Ectodermal cell (in vitro differentiated cells): ENCODE data around the gene CDH22.

Experiments
- H3K27ac ChIP-seq: 2 replicates; pipeline ENCODE4 v1.7.0; 2013; ENCODE audit warnings: mild to moderate bottlenecking, low read depth, low read length; ENCODE audit not compliant: insufficient read depth, poor library complexity, severe bottlenecking
- H3K27me3 ChIP-seq: 2 replicates; pipeline ENCODE4 v1.7.0; 2013; ENCODE audit warnings: mild to moderate bottlenecking, low read length; ENCODE audit not compliant: insufficient read depth, control insufficient read depth, poor library complexity, severe bottlenecking
- H3K36me3 ChIP-seq: one replicate; pipeline ENCODE4 v1.7.0; 2013; ENCODE audit warnings: low read length; ENCODE audit not compliant: control insufficient read depth, insufficient read depth
- H3K4me1 ChIP-seq: one replicate; pipeline ENCODE4 v1.7.0; 2013; ENCODE audit warnings: low read length; ENCODE audit not compliant: control insufficient read depth, insufficient read depth
- H3K4me3 ChIP-seq: 2 replicates; pipeline ENCODE4 v1.7.0; 2013; ENCODE audit warnings: low read depth, low read length, control low read depth; ENCODE audit not compliant: insufficient read depth
- H3K9me3 ChIP-seq: 2 replicates; pipeline ENCODE4 v1.7.0; 2013; ENCODE audit warnings: mild to moderate bottlenecking, low read length, moderate library complexity; ENCODE audit not compliant: control insufficient read depth
- WGBS, 2 experiments: methylation state at CpG; one replicate each; pipeline ENCODE4 v1.1.7; 2013; ENCODE audit warnings: missing lambda C conversion rate in 2 of 2; 5-methylcytosine and 5-hydroxymethylcytosine counted together

Gene CDH22

GRCh38 chr20:46270977-46271744 is 37.1 kb downstream of the CDH22 start:
- Histone ChIP-seq H3K27ac (no peak overlapping the region), H3K4me3 (no peak overlapping the region), H3K9me3 (no peaks in the 10 kb centered on the region), H3K27me3 (no peaks in the 10 kb centered on the region), H3K4me1 (peaks cover 9% of the 10 kb centered on the region), H3K36me3 (no peaks in the 10 kb centered on the region)
- 84 to 87% methylated on average over 2 of the region's 2 CpGs for WGBS, 2 experiments

DNA sequence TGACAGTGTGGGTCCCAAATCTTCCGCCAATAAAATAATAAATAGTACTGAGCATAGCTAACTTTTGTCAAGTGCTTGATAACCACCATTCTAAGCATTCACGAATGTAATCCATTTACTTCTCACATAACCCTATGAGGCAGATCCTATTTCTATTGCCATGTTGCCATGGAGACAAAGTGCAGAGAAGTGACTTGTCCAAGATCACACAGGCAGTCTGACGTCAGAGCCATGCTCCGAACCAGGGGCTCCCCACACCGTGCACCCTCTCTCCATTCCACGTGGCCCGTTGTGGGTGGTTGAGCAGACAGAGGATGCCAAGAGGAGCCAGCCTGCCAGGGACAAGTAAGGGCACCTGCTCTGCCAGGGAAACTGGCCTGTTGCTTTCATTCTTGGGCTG is 38.9 kb downstream of the CDH22 start:
- WGBS, 2 experiments, result 88 to 90% methylated on average over 7 of the region's 7 CpGs
- Histone ChIP-seq H3K27ac (no peak overlapping the region), H3K27me3 (no peaks in the 10 kb centered on the region)

DNA sequence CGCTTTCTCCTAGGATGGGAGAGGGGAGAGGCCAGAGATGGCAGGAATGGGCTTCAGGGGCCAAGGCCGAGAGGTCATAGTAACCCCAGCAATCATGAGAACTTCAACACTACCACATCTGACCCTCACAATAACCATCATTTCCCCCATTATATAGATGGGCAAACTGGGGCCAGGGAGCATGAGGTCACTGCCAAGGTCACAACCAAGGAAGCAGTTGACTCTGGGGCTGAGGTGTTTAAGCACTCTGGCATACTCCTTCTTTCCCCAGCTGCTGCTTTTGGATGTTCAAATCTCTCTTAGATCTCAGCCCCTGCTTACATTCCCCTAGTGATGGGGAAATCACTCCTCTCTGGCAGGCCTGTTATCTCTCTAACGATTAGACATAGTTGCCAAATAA is 39.6 kb downstream of the CDH22 start:
- no peaks in the 10 kb centered on the region for H3K9me3 ChIP-seq
- 78 to 86% methylated on average over 3 of the region's 3 CpGs for WGBS, 2 experiments
- no peaks in the 10 kb centered on the region for H3K36me3 ChIP-seq
- H3K4me1 ChIP-seq, result peaks cover 6% of the 10 kb centered on the region
- H3K4me3 ChIP-seq, result no peak overlapping the region
- no peak overlapping the region for H3K27ac ChIP-seq
- H3K27me3 ChIP-seq, result no peaks in the 10 kb centered on the region

More for the DNA sequence above, 38.9 kb downstream of the CDH22 start:
- Histone ChIP-seq H3K4me3 (no peak overlapping the region), H3K36me3 (no peaks in the 10 kb centered on the region), H3K9me3 (no peaks in the 10 kb centered on the region), H3K4me1 (peaks cover 9% of the 10 kb centered on the region)

GRCh38 chr20:46268131-46268614 is 40.1 kb downstream of the CDH22 start:
- H3K36me3 ChIP-seq, result no peaks in the 10 kb centered on the region
- WGBS, 2 experiments, result 39 to 40% methylated on average over 19 of the region's 19 CpGs
- no peak overlapping the region for H3K4me3 ChIP-seq
- H3K27me3 ChIP-seq, result no peaks in the 10 kb centered on the region
- H3K4me1 ChIP-seq, result peaks cover 6% of the 10 kb centered on the region
- no peaks in the 10 kb centered on the region for H3K9me3 ChIP-seq
- no peak overlapping the region for H3K27ac ChIP-seq

- Histone ChIP-seq H3K27me3 (no peaks in the 10 kb centered on the region), H3K9me3 (no peaks in the 10 kb centered on the region), H3K4me1 (peaks cover 6% of the 10 kb centered on the region), H3K36me3 (no peaks in the 10 kb centered on the region), H3K27ac (no peak overlapping the region), H3K4me3 (no peak overlapping the region)
- 70 to 72% methylated on average over 11 of the region's 11 CpGs for WGBS, 2 experiments
Observed at GRCh38 chr20:46267108-46268105, 40.9 kb downstream of the CDH22 start.

GRCh38 chr20:46265539-46265938 is 42.8 kb downstream of the CDH22 start:
- H3K9me3 ChIP-seq, result no peaks in the 10 kb centered on the region
- no peaks in the 10 kb centered on the region for H3K27me3 ChIP-seq
- no peak overlapping the region for H3K27ac ChIP-seq
- peaks cover 6% of the 10 kb centered on the region for H3K4me1 ChIP-seq
- no peak overlapping the region for H3K4me3 ChIP-seq
- 90 to 93% methylated on average over 2 of the region's 2 CpGs for WGBS, 2 experiments
- no peaks in the 10 kb centered on the region for H3K36me3 ChIP-seq

DNA sequence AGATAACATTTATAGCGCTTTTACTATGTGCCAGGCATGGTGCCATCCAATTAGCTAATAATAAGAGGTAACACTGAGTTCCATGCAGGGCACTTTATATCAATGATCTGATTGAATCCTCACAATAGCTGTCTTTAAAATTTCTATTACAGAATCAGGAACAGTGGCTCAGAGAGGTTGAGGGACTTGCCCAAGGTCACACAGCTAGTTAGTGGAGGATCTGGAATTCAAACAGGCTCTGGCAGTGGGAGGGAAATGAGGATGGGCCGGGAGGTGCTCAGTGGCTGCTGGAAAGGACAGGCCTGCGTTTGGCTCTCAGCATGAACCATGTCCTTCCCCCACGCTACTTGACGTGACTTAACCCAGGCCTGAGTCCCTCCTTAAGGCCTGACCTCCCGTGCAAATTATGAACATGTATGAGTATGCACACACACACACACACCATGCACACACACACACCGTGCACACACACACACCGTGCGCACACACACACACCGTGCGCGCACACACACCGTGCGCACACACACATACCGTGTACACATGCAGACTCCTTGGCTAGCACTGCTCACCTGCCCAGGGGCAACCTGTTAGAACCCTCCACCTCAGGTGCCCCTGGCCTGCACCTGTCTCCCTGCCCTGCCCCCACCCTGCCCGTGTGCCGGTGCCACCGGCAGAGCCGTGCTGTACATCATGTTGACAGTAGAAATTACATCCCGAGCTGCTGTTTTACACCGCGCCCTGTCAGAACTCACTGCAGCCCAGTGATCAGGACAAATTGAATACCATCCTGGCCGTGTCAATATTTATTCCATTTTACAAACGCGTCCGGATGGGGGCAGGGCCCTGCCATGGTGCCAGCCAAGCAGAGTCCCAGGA is 43.7 kb downstream of the CDH22 start:
- Histone ChIP-seq H3K4me1 (peaks cover 6% of the 10 kb centered on the region), H3K36me3 (no peaks in the 10 kb centered on the region), H3K4me3 (no peak overlapping the region), H3K27me3 (no peaks in the 10 kb centered on the region), H3K9me3 (no peaks in the 10 kb centered on the region), H3K27ac (no peak overlapping the region)
- WGBS, 2 experiments, result 85 to 87% methylated on average over 26 of the region's 26 CpGs

- H3K4me1 ChIP-seq, result no peaks in the 10 kb centered on the region
- no peak overlapping the region for H3K4me3 ChIP-seq
- H3K27ac ChIP-seq, result no peak overlapping the region
- H3K36me3 ChIP-seq, result no peaks in the 10 kb centered on the region
- WGBS, 2 experiments, result 78 to 83% methylated on average over 12 of the region's 12 CpGs
- peaks cover 7% of the 10 kb centered on the region for H3K27me3 ChIP-seq
- H3K9me3 ChIP-seq, result no peaks in the 10 kb centered on the region
Observed at GRCh38 chr20:46261456-46262253, 46.6 kb downstream of the CDH22 start.

- Histone ChIP-seq H3K27ac (no peak overlapping the region), H3K4me1 (no peaks in the 10 kb centered on the region), H3K27me3 (peaks cover 7% of the 10 kb centered on the region), H3K9me3 (no peaks in the 10 kb centered on the region), H3K36me3 (no peaks in the 10 kb centered on the region), H3K4me3 (no peak overlapping the region)
- 88% methylated on average over 1 of the region's 1 CpG; no CpG with 5 or more reads in 1 of the 2 experiments for WGBS, 2 experiments
Observed at GRCh38 chr20:46260936-46261454, 47.3 kb downstream of the CDH22 start.
